HPDE6-E6E7 (cell line): ENCODE results near the gene DOHH.

Source experiments
- DNase-seq: peaks from one replicate; pipeline ENCODE4 v3.0.0; 2011; ENCODE audit warnings: missing footprints; ENCODE audit errors: extremely low spot score

Gene DOHH

DNA sequence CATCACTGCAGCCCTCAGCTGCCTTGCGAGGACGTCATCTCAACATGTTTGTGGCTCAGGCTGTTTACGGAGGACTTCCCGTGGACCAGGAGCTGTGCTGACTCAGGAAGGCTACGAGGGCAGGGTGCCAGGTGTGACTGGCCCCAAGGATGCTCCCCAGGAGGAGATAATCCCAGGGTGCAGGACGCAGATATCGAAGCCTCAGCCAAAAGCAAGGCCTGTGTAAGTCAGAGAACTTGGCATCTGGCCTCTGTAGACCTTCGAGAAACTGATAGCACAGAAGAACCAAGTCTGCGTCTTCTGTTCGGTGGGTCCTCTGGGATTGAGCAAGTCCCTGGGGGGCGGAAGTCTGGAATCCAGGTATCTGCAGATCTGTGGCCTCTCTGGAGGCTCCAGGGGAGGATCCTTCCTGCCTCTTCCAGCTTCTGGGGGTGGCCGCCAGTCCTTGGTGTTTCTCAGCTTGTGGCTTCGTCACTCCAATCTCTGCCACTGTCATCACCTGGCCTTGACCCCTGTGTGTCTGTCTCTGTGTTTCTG, 2.6 kb upstream of the DOHH start:
- no peak for DNase-seq

DNA sequence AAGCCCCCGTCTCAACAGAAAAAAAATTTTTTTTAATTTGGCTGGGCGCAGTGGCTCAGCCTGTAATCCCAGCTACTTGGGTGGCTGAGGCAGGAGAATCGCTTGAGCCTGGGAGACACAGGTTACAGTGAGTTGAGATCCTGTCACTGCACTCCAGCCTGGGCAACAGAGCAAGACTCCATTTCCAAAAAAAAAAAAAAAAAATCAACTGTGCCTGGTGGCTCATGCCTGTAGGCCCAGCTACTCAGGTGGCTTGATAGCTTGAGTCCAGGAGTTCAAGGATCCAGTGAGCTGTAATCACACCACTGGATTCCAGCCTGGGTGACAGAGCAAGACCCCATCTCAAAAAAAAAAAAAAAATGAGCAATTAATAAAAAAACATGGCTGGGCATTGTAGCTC, 1.3 kb upstream of the DOHH start:
- no peak for DNase-seq

- DNase-seq, result no peak
Measured at GRCh38 chr19:3499738-3500428, 591 bp downstream of the DOHH start.

DNA sequence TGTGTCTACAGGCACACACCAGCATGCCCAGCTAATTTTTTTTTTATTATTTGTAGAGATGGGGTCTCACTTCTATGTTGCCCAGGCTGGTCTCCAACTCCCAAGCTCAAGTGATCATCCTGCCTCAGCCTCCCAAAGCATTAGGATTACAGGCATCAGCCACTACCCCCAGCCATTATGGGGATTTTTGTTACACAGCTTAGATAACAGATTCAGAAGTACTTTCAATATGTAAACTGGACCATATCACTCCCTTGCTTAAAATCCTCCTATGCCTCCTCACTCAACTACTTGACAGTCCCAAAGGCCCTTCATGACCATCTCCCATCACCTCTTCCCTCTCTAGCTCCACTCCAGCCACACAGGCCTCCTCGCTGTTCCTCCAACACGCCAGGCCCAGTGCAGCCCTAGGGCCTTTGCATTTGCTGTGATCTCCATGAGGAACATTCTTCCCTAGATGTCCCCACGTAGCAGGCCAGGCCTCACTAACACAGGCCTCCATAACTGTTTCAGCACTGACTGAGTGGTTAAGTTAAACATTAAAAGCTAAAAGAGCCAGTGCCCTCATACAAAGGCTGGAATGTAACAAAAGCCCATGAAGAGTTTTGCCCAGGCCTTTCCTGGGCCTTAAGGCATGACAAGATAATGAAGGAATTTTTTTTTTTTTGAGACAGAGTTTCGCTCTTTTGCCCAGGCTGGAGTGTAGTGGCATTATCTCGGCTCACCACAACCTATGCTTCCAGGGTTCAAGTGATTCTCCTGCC, 2.5 kb downstream of the DOHH start:
- no peak for DNase-seq

DNA sequence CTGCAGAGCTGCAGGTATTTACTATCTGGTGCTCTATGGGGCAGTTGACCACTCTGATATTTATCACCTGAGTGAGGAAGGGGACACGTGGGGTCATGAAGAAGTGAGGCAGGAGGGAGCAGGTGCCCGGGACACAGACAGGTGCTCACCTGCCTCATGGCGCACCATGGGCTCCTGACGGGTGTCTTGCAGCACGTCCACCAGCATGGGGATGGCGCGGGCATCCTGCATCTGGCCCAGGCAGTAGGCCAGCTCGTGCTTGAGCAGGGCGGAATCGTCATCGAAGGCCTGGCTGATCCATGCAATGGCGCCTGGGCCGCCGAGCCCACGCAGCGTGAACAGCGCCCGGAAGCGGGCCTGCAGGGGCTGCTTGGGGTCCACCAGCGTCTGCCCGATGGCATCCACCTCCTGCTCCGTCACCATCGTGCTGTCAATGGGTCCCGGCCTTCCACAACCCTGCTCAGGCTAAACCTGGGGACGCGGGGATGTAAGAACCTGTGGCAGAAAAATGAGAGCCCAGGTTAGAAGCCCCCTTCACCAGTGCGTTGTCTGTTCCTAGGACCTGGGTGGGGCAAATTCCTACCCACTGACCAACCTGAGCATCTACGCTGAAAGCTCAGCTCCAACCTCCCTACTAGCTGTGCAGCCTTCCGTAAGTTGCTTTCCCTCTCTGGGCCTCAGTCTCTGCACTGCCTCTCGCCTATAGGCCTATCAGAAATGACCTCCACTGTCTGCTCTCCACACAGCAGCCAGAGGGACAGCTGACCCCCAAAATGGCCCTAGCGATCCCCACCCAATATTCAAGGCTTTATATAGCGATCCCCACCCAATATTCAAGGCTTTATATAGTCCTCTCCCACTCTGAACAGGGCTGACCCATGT, 3.8 kb downstream of the DOHH start:
- DNase-seq, result no peak

GRCh38 chr19:3494559-3494958, 5.9 kb downstream of the DOHH start:
- no peak for DNase-seq

DNA sequence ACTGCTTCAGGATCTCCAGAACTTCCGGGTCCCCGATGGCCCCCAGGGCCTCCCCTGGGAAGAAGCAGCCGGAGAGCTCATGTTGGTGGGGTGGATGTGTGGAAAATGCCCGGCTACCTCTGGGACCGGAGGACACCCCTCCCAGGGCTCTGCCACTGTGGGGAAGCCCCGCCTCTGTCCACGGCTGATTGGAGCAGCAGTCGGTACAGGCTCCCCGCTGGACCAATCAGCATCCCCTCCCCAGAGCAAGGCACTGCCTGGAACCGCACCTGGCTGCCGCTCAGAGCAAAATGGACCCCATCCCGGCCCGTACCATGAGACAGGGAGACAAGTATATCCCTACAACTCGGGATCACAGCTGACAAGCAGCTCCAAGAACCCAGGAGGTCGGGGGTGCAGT, 6.4 kb downstream of the DOHH start:
- no peak for DNase-seq

- no peak for DNase-seq
Measured at GRCh38 chr19:3493651-3494050, 6.8 kb downstream of the DOHH start.

DNA sequence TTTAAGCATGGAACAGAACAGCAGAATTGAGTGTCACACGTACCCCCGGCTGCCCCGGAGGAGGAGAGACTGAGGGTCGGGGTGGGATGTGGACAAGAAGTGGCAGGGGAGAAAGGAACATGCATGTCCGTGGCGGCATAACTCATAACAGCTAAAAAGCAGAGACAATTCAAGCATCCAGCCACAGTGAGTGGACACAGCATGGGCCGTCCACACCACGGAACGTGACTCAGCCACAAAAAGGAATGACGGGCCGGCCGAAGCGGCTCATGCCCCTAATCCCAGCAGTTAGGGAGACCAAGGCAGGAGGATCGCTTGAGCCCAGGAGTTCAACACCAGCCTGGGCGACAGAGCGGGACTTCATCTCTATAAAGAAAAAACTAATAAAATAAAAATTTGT, 7.6 kb downstream of the DOHH start:
- no peak for DNase-seq

DNA sequence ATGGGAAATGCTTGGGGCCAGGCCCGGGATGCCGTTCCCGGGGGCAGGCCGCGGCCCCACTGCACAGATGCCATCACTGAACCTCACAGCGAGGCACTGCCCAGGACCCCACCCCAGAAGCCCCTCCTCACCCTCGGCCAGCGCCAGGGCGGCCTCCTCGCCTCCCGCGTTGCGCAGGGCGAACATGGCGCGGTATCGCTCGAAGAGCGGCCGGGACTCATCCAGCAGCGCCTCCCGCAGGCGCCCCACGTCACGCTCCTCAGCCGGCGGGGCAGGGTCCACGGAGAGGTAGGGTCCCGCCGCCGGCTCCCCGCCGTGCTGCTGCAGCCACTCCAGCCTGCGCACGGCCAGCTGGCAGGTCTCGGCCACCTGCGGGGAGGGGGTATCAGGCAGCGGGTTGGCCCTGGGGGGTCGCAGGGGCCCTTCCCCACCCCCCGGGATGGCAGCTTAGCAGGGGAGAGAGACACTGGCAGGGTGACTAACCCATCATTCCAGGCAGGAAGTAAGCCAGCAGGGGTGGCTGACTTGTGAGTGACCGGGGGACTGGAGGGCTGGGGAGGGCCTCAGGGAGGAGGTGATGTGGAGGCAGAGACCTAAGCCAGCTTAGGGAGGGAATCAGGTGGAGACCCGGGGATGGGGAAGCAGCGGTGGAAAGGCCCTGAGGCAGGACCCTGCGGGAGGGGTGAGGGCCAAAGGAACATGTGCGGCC, 8.2 kb downstream of the DOHH start:
- DNase-seq, result no peak

DNA sequence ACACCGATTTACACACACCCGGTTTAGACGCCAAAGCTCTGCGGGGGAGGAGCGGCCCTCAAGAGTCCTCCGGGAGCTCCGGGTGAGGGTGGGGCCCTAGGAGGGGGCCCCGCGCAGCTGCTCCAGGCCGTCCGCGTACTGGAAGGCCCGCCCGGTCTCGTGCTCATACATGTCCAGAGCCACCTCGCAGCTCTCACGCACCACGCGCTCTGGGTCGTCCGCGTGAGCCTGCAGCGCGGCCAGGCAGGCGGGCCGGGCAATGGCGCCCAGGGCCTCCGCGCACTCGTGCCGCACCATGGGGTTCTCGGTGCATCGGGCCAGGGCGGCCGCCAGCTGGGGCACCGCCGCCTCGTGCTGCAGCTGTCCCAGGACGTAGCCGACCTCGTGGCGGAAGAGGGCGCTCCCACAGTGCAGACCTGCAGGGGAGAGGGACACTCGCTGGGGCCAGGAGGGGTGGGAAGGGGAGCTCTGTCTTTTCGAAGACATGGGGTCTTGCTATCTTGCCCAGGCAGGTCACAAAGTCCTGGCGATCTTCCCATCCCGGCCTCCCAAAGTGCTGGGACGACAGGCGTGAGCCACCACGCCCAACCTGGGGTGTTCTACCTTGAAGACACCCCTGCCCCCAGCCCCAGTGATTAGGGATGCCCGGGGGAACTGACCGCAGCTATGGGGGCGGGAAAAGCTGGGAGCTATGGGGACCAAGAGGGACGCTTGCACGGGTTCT, 8.9 kb downstream of the DOHH start:
- no peak for DNase-seq

- DNase-seq, result no peak
Measured at GRCh38 chr19:3483226-3483628, 17.2 kb downstream of the DOHH start, which contains the start of gene SMIM44. Gene SMIM44 (minus strand): TSS chr19:3483441. CDS start chr19:3483403, 38 bp downstream.

DNA sequence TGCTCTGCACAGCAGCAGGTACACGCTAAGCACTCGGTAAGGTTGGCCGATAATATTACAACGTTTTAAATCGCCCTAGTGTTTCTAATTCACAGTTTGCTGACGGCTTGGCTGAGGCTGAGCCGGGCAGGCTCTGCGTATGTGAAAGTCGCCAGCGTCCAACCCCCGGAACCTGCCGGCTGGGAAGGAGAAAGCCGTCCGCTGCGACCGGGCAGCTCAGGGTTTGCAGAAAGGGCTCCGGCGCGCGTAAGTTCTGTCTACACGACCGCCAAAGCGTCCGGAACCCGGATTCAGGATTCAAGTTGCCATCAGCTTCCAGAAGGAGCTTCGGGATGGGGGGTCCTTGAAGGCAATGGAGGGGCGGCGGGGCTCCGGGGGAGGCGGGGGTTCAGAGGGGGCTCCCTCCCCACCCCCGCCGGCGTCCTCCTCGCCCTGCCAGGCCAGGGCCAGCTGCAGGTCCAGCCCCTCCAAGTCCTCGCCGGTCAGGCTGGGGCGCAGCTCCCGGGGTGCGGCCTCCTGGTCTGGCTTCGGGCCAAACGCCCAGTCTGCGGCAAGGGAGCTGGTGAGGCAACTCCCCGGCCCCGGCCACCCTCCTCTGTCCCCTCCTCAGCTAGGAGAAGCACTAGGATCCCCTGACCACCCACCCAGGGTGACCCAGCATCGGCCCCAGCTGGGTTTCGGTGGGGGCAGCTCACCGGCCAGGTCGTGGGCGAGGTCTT, 17.8 kb downstream of the DOHH start:
- no peak for DNase-seq

DNA sequence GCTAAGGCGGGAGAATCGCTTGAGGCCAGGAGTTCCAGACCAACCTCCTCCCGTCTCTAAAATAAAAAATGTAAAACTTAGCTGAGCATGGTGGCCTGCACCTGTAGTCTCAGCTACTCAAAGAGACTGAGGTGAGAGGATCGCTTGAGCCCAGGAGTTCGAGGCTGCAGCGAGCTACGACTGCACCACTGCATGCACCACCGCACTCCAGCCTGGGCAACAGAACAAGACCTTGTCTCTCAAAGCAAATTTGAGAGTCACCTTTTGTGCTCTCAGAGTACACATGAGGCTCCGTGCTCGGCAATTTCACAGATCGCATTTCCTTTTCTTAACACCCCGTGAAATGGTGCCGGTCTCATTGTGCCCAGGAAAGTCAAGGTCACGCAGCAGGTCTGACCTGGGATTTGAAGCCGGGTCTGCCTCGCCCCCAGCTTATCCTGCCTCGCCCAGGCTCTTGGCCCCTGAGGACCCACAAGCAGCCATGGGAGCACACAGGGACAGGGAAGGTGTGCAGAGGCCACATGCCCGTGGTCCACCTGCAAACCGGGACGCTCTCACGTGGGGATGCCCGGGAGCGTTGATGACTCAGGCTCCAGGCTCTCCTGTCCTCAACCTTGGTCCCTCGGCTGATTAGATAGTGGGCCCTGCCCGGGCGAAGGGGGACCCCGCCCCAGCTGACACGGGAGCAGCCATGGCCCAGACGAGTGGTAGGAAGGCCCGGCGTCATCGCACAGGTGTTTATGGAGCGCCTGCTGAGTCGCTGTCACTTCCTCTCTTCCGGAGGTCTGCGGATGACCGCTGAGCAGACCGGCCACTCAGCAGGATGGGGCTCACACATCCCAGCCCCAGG, 19.0 kb downstream of the DOHH start:
- no peak for DNase-seq

DNA sequence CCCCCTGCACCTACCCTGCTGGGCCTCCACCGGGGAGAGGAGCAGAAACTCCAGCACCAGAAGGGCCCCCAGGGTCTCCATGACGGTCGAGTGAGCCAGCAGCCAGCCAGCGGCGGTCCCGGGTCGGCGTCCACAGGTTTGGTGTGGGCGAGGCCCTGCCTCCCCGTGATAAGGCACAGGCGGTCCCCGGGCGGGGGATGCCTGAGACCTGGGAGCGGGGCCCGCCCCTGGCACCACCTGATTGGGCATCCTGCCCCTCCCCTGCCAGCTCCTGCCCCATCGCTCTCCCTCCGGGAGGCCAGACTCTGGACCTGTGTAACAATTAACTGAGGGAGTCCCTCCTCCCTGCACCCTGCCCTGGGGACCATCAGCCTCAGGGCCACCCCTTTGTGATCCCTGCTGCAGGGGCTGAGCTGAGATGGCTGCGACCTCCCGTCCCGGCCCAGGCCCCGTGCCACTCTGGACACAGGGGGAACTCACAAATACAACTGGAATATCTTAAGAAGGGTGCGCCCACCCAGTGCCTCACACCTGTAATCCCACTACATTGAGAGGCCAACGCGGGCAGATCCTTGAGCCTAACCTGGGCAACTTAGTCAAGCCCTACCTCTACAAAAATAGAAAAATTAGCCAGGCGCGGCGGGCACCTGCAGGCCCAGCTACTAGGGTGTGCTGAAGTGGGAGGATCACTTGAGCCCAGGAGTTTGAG, 19.9 kb downstream of the DOHH start, which contains the start of gene SMIM24:
Gene SMIM24 (minus strand): TSS at position 143 of the 709 bp plus-strand sequence. CDS start 62 bp downstream, at position 81.
- no peak for DNase-seq

DNA sequence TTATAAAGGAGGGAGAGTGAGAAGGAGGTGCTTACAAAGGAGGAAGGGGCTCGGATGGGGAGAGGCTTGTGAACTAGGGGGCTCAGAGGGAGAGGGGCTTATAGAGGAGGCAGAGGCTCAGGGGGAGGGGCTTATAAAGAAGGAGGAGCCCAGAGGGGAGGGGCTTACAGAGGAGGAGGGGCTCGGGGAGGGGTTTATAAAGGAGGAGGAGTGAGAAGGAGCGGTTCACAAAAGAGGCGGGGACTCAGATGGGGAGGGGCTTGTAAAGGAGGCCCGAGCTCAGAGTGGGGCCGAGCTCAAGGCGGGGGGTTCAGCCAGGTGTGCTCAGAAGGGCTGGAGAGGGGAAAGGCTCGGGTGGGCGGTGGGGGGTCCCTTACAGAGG, 20.6 kb downstream of the DOHH start:
- no peak for DNase-seq

GRCh38 chr19:3479177-3479833, 21.2 kb downstream of the DOHH start:
- no peak for DNase-seq
